Measurements from ENCODE around the gene KLHL22. TPM values are rescaled to one million over a fixed set of nuclear protein-coding genes. Genes with fewer than 3 reads are reported as not detected.

KLHL22 gene
- total and polyA plus RNA-seq, 4 donors = 2.0 to 20.3 (median 8.7) TPM

GRCh38 chr22:20475115-20475436 is 20.5 kb downstream of the KLHL22 start:
- Histone ChIP-seq H3K4me3 (ENCODE audit: low read depth in 1 of 3, low read length in 3 of 3) (no peak overlapping the region), H3K9ac (ENCODE audit: low read depth in 1 of 2, low read length in 2 of 2) (no peak overlapping the region), H3K4me1 (ENCODE audit: control insufficient read depth in 4 of 4, insufficient read depth in 4 of 4, low read length in 3 of 4) (peaks cover 0 to 1% (median 0%) of the 10 kb centered on the region in 4 donors), H3K9me3 (ENCODE audit: control insufficient read depth in 4 of 4, low read length in 3 of 4) (no peaks in the 10 kb centered on the region), H3K27me3 (ENCODE audit: control insufficient read depth in 4 of 4, insufficient read depth in 4 of 4, low read length in 3 of 4) (no peaks in the 10 kb centered on the region), H3K27ac (ENCODE audit: low read depth in 1 of 2, low read length in 2 of 2) (no peak overlapping the region), H3K36me3 (ENCODE audit: control insufficient read depth in 4 of 4, insufficient read depth in 3 of 4, low read depth in 1 of 4, low read length in 3 of 4) (peaks cover 0 to 7% (median 5%) of the 10 kb centered on the region in 4 donors)
- WGBS = 96% methylated on average over 4 of the region's 4 CpGs
- TF ChIP-seq HNF4G (IDR thresholded peaks at IDR 0.05) = no peak
- TF ChIP-seq GABPA (IDR thresholded peaks at IDR 0.05 in 1 of 2, conservative IDR thresholded peaks at IDR 0.05 in 1 of 2) = no peak
- no peak for TF ChIP-seq ZBTB33 (IDR thresholded peaks at IDR 0.05)
- DNase-seq (ENCODE audit: low spot score) = no peak

- 96% methylated on average over 11 of the region's 11 CpGs for WGBS
- Histone ChIP-seq H3K36me3 (ENCODE audit: control insufficient read depth in 4 of 4, insufficient read depth in 3 of 4, low read depth in 1 of 4, low read length in 3 of 4) (peaks cover 0 to 12% (median 6%) of the 10 kb centered on the region in 4 donors), H3K9me3 (ENCODE audit: control insufficient read depth in 4 of 4, low read length in 3 of 4) (no peaks in the 10 kb centered on the region), H3K4me1 (ENCODE audit: control insufficient read depth in 4 of 4, insufficient read depth in 4 of 4, low read length in 3 of 4) (no peaks in the 10 kb centered on the region), H3K27ac (ENCODE audit: low read depth in 1 of 2, low read length in 2 of 2) (no peak overlapping the region), H3K27me3 (ENCODE audit: control insufficient read depth in 4 of 4, insufficient read depth in 4 of 4, low read length in 3 of 4) (no peaks in the 10 kb centered on the region), H3K9ac (ENCODE audit: low read depth in 1 of 2, low read length in 2 of 2) (no peak overlapping the region), H3K4me3 (ENCODE audit: low read depth in 1 of 3, low read length in 3 of 3) (no peak overlapping the region)
- no peak for TF ChIP-seq FOXA2 (IDR thresholded peaks at IDR 0.05)
- no peak for TF ChIP-seq YY1 (IDR thresholded peaks at IDR 0.05)
- TF ChIP-seq REST (IDR thresholded peaks at IDR 0.05) = no peak
- no peak for TF ChIP-seq GABPA (IDR thresholded peaks at IDR 0.05 in 1 of 2, conservative IDR thresholded peaks at IDR 0.05 in 1 of 2)
- no peak for TF ChIP-seq CTCF (IDR thresholded peaks at IDR 0.05; ENCODE audit: low read depth, low read length, missing input control)
- no peak for TF ChIP-seq ATF3 (IDR thresholded peaks at IDR 0.05)
- TF ChIP-seq EGR1 (IDR thresholded peaks at IDR 0.05; ENCODE audit: low read depth in 2 of 2) = no peak
- TF ChIP-seq ZBTB33 (IDR thresholded peaks at IDR 0.05) = no peak
- TF ChIP-seq SP1 (IDR thresholded peaks at IDR 0.05) = no peak
- TF ChIP-seq TAF1 (conservative IDR thresholded peaks at IDR 0.05) = no peak
- TF ChIP-seq HNF4A (conservative IDR thresholded peaks at IDR 0.05) = no peak
- TF ChIP-seq HNF4G (IDR thresholded peaks at IDR 0.05) = no peak
- TF ChIP-seq RXRA (IDR thresholded peaks at IDR 0.05) = no peak
- TF ChIP-seq JUND (IDR thresholded peaks at IDR 0.05) = no peak
- TF ChIP-seq FOXA1 (IDR thresholded peaks at IDR 0.05) = no peak
- DNase-seq (ENCODE audit: low spot score) = no peak
Observed at GRCh38 chr22:20472629-20473442, 22.8 kb downstream of the KLHL22 start.

Data from liver (tissue), 9 donors.